ENCODE results near the gene GHDC. TPM values are rescaled to one million over a fixed set of nuclear protein-coding genes. Genes with fewer than 3 reads are reported as not detected.
"Not testable (repeated sequence)": the region's sequence is repeated elsewhere in the genome, so short reads cannot be mapped to it uniquely, and the experiment has no call there.

GHDC gene
- total RNA-seq, 1 donor: 14.7 TPM

DNA sequence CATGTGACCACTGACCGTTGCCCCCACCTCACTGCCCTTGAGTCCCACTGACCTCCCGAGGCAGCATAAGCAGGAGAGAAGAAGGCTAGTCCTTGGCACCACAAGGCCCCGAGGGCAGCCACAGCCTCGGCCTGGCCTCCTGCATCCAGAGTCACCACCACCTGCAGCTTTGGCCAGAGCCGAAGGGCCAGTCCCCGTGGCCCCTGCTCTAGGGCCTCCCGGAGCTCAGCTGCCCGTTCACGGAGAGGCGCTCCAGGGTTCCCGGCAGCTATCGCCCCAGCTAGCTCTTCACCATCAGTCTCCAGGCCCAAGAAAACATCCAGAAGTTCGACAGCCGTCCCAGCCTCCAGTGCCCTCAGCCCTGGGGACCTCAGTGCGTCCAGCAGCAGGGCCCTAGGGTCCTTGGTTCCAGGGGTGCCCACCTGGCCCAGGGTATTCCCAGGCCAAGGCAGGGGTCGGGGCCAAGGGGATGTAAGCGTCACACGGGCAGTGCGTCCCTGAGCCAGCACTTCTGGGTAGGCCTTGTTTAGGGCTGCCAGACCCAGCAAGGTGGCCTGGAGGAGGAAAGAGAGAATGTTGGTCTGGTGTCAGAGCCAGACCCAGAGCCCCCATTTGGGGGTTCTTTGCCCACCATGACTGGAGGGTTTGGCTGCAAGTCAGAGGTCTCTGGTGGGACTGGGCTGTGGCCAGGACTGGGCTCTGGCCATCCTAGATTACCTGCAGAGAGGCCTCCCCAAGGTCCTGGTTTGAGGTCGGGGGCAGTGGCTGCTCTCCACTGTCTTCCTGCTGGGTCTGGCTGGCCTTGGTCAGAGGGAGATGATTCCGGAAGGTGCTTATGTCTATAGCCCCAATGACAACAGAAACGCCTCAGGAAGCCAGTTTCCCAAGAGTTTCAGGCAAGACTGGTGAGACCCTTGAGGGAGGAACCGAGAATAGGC is 1.8 kb downstream of the GHDC start:
- no peak overlapping the region for H3K4me3 ChIP-seq (ENCODE audit: low read depth, low read length)
- TF ChIP-seq, protein P1, sequence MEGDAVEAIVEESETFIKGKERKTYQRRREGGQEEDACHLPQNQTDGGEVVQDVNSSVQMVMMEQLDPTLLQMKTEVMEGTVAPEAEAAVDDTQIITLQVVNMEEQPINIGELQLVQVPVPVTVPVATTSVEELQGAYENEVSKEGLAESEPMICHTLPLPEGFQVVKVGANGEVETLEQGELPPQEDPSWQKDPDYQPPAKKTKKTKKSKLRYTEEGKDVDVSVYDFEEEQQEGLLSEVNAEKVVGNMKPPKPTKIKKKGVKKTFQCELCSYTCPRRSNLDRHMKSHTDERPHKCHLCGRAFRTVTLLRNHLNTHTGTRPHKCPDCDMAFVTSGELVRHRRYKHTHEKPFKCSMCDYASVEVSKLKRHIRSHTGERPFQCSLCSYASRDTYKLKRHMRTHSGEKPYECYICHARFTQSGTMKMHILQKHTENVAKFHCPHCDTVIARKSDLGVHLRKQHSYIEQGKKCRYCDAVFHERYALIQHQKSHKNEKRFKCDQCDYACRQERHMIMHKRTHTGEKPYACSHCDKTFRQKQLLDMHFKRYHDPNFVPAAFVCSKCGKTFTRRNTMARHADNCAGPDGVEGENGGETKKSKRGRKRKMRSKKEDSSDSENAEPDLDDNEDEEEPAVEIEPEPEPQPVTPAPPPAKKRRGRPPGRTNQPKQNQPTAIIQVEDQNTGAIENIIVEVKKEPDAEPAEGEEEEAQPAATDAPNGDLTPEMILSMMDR (IDR thresholded peaks at IDR 0.05; ENCODE audit: insufficient read depth, low read depth, low read length): no peak
- DNase-seq (ENCODE audit: low read depth): no peak

- no peak overlapping the region for H3K4me3 ChIP-seq (ENCODE audit: low read depth, low read length)
- TF ChIP-seq, protein P1 (IDR thresholded peaks at IDR 0.05; ENCODE audit: insufficient read depth, low read depth, low read length): no peak
- no peak for DNase-seq (ENCODE audit: low read depth)
Observed at GRCh38 chr17:42191275-42191608, 3.1 kb downstream of the GHDC start.

DNA sequence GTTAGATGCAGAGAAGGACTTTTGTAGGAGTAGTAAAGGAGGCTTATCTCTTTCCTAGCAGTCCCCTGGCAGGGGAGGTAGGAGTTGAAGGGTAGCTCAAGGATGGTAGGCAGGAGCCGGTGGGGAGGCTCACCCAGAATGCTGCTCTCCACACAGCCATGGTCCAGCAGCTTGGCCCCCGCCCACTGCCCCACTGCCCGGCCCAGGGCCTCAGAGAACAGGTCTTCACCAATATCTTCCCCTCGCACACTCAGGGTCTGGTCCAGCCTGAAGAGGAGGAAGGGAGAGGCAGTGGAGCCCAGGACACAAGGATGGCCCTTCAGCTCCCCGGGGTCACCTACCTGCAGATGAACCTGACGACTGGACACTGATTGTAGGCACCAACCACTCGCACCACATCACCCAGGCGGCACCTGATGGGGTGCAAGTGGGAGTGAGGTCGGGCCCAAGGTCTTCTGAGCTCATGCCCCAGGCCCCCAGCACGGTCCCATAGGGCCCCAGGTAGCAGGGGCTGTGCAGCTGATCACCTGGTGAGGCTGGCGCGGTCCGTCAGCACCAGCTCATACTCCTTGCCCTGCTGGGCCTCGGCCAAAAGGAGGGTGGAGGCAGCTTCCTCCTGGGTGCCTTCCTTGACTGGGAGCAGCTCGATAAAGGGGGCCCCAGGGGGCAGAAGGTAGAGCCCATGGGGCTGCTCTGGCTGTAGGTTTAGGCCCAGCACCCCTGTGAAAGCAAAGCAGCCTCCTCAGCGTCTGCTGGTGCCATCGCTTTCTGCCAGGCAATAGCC is 3.6 kb downstream of the GHDC start:
- H3K4me3 ChIP-seq (ENCODE audit: low read depth, low read length): no peak overlapping the region
- TF ChIP-seq, protein P1 (IDR thresholded peaks at IDR 0.05; ENCODE audit: insufficient read depth, low read depth, low read length): no peak
- DNase-seq (ENCODE audit: low read depth): no peak

DNA sequence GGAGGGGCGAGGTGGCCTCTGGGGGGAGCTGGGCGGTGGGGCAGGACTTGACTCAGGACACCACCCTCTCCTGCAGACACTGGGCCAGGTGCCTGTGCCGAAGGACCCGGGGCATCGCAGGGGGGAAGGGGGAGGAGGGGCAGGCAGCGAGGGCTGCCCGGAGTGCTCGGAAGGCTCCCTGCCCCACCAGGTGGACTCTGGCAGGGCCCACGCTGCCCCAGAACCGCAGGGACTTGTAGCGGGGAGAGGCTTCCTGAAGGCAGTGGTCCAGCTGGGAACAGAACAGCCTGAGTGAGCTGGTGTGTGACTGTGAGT is 4.7 kb downstream of the GHDC start:
- TF ChIP-seq, protein P1 (IDR thresholded peaks at IDR 0.05; ENCODE audit: insufficient read depth, low read depth, low read length): no peak
- no peak overlapping the region for H3K4me3 ChIP-seq (ENCODE audit: low read depth, low read length)
- DNase-seq (ENCODE audit: low read depth): no peak

DNA sequence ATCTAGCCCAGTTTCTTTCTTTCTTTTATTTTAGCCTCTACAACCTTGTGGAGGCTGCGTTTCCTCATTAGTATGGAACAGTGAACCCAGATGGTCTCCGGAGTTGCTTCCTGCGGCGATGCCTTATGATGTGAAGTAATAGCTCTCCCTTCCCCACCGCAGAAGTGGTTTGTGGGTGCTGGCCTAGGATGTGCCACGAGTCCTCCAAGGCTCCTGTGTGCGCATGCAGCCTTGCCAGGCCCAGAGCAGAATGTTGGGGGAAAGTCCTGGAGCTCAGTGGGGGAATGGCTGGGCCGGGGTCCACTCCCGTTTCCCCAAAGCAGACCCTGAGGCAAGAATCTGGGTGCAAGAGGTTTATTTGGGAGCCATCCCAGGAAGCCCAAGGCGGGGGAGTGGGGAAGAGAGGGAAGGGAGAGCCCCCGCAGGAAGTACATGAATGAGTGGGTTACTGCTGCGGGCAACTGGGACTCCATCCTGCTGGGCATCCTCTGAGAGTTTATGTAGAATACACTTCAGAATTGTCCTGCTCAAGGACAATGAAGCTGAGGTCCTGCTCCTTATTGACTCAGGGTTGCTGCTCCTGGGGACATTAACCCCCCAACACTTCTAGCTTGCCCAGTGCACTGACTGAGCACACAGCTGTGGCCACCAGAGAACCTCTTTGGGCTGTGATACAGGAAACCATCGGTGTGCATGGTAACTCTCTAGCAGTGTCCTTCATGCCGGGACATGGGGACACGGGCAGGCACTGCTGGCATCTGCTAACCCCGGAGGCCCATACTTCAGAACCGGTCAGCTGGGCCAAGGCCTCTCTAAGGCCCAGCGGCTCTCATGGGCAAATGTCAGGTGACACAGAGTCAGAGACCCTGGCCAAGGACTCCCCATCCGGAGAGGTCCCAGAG is 5.3 kb downstream of the GHDC start:
- TF ChIP-seq, protein P1 (IDR thresholded peaks at IDR 0.05; ENCODE audit: insufficient read depth, low read depth, low read length): no peak
- DNase-seq (ENCODE audit: low read depth): no peak
- H3K4me3 ChIP-seq (ENCODE audit: low read depth, low read length): no peak overlapping the region

DNA sequence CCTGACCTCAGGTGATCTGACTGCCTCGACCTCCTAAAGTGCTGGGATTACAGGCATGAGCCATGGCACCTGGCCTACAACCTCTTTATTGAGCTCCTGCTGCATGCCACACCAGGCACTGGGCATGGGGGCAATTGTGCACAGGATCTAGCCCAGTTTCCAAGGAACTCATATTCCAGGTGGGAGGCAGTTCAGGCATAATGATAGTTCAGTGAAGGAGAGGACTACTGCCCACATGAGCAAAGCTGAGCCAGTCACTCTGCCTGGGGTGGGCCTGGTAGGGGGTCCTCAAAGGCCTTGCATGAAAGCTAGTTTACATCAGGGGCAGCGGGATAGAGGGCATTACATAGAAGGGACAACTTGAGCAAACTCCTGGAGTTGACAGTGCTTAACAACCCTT is 6.5 kb downstream of the GHDC start:
- no peak for DNase-seq (ENCODE audit: low read depth)
- no peak overlapping the region for H3K4me3 ChIP-seq (ENCODE audit: low read depth, low read length)
- TF ChIP-seq, protein P1 (IDR thresholded peaks at IDR 0.05; ENCODE audit: insufficient read depth, low read depth, low read length): no peak

DNA sequence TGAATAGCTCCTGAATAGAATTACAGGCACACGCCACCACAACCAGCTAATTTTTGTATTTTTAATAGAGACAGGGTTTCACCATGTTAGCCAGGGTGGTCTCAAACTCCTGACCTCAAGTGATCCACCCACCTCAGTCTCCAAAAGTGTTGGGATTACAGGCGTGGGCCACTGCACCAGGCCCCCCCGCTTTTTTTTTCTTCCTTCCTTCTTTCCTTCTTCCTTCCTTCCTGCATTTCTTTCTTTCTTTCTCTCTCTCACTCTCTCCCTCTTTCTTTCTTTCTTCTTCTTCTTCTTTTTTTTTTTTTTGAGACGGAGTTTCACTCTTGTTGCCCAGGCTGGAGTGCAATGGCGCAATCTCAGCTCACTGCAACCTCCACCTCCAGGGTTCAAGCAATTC is 8.1 kb downstream of the GHDC start:
- not testable (repeated sequence) for DNase-seq (ENCODE audit: low read depth)

More for the DNA sequence above, 8.1 kb downstream of the GHDC start:
- not testable (repeated sequence) for H3K4me3 ChIP-seq (ENCODE audit: low read depth, low read length)
